ENCODE data around the gene TECPR2. TPM values are rescaled to one million over a fixed set of nuclear protein-coding genes. Genes with fewer than 3 reads are reported as not detected.

Gene TECPR2
- total RNA-seq, 1 experiment from 2014 or later, result 21.3 TPM

DNA sequence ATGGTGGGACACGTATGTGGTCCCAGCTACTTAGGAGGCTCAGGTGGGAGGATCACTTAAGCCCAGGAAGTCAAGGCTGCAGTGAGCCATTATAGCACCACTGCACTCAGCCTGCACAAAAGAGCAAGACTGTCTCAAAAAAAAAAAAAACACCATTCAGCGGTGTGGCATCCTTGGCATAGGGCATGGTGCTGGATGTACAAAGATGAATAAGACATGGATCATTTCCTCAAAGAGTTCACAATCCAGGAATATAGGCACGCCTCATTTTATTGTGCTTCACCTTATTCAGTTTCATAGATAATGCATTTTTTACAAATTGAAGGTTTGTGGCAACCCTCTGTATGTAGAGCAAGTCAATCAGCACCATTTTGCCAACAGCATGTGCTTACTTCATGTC, 6.5 kb upstream of the TECPR2 start:
- TF ChIP-seq, protein P1, sequence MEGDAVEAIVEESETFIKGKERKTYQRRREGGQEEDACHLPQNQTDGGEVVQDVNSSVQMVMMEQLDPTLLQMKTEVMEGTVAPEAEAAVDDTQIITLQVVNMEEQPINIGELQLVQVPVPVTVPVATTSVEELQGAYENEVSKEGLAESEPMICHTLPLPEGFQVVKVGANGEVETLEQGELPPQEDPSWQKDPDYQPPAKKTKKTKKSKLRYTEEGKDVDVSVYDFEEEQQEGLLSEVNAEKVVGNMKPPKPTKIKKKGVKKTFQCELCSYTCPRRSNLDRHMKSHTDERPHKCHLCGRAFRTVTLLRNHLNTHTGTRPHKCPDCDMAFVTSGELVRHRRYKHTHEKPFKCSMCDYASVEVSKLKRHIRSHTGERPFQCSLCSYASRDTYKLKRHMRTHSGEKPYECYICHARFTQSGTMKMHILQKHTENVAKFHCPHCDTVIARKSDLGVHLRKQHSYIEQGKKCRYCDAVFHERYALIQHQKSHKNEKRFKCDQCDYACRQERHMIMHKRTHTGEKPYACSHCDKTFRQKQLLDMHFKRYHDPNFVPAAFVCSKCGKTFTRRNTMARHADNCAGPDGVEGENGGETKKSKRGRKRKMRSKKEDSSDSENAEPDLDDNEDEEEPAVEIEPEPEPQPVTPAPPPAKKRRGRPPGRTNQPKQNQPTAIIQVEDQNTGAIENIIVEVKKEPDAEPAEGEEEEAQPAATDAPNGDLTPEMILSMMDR (IDR thresholded peaks at IDR 0.05), result no peak
- TF ChIP-seq FOXK1 (CRISPR knock-in tag; IDR thresholded peaks at IDR 0.05) (no peak), TEAD1 (CRISPR knock-in tag; IDR thresholded peaks at IDR 0.05) (no peak), RELA (CRISPR knock-in tag; IDR thresholded peaks at IDR 0.05; ENCODE audit: borderline replicate concordance) (no peak), IRF2 (CRISPR knock-in tag; IDR thresholded peaks at IDR 0.05; ENCODE audit: borderline replicate concordance, low read depth) (no peak), ZNF138 (CRISPR knock-in tag; conservative IDR thresholded peaks at IDR 0.05) (no peak), SP1 (CRISPR knock-in tag; conservative IDR thresholded peaks at IDR 0.05) (no peak), KAT7 (CRISPR knock-in tag; IDR thresholded peaks at IDR 0.05; ENCODE audit: borderline replicate concordance) (no peak)
- TF ChIP-seq, protein P2, sequence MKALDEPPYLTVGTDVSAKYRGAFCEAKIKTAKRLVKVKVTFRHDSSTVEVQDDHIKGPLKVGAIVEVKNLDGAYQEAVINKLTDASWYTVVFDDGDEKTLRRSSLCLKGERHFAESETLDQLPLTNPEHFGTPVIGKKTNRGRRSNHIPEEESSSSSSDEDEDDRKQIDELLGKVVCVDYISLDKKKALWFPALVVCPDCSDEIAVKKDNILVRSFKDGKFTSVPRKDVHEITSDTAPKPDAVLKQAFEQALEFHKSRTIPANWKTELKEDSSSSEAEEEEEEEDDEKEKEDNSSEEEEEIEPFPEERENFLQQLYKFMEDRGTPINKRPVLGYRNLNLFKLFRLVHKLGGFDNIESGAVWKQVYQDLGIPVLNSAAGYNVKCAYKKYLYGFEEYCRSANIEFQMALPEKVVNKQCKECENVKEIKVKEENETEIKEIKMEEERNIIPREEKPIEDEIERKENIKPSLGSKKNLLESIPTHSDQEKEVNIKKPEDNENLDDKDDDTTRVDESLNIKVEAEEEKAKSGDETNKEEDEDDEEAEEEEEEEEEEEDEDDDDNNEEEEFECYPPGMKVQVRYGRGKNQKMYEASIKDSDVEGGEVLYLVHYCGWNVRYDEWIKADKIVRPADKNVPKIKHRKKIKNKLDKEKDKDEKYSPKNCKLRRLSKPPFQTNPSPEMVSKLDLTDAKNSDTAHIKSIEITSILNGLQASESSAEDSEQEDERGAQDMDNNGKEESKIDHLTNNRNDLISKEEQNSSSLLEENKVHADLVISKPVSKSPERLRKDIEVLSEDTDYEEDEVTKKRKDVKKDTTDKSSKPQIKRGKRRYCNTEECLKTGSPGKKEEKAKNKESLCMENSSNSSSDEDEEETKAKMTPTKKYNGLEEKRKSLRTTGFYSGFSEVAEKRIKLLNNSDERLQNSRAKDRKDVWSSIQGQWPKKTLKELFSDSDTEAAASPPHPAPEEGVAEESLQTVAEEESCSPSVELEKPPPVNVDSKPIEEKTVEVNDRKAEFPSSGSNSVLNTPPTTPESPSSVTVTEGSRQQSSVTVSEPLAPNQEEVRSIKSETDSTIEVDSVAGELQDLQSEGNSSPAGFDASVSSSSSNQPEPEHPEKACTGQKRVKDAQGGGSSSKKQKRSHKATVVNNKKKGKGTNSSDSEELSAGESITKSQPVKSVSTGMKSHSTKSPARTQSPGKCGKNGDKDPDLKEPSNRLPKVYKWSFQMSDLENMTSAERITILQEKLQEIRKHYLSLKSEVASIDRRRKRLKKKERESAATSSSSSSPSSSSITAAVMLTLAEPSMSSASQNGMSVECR (CRISPR knock-in tag; IDR thresholded peaks at IDR 0.05; ENCODE audit: borderline replicate concordance), result no peak
- TF ChIP-seq, protein P3, sequence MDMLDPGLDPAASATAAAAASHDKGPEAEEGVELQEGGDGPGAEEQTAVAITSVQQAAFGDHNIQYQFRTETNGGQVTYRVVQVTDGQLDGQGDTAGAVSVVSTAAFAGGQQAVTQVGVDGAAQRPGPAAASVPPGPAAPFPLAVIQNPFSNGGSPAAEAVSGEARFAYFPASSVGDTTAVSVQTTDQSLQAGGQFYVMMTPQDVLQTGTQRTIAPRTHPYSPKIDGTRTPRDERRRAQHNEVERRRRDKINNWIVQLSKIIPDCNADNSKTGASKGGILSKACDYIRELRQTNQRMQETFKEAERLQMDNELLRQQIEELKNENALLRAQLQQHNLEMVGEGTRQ (CRISPR knock-in tag; IDR thresholded peaks at IDR 0.05), result no peak
- TF ChIP-seq, protein P4, sequence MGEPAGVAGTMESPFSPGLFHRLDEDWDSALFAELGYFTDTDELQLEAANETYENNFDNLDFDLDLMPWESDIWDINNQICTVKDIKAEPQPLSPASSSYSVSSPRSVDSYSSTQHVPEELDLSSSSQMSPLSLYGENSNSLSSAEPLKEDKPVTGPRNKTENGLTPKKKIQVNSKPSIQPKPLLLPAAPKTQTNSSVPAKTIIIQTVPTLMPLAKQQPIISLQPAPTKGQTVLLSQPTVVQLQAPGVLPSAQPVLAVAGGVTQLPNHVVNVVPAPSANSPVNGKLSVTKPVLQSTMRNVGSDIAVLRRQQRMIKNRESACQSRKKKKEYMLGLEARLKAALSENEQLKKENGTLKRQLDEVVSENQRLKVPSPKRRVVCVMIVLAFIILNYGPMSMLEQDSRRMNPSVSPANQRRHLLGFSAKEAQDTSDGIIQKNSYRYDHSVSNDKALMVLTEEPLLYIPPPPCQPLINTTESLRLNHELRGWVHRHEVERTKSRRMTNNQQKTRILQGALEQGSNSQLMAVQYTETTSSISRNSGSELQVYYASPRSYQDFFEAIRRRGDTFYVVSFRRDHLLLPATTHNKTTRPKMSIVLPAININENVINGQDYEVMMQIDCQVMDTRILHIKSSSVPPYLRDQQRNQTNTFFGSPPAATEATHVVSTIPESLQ (CRISPR knock-in tag; IDR thresholded peaks at IDR 0.05), result no peak
- TF ChIP-seq, protein P5, sequence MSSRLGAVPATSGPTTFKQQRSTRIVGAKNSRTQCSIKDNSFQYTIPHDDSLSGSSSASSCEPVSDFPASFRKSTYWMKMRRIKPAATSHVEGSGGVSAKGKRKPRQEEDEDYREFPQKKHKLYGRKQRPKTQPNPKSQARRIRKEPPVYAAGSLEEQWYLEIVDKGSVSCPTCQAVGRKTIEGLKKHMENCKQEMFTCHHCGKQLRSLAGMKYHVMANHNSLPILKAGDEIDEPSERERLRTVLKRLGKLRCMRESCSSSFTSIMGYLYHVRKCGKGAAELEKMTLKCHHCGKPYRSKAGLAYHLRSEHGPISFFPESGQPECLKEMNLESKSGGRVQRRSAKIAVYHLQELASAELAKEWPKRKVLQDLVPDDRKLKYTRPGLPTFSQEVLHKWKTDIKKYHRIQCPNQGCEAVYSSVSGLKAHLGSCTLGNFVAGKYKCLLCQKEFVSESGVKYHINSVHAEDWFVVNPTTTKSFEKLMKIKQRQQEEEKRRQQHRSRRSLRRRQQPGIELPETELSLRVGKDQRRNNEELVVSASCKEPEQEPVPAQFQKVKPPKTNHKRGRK (CRISPR knock-in tag; IDR thresholded peaks at IDR 0.05; ENCODE audit: borderline replicate concordance), result no peak
- H3K4me3 Mint-ChIP-seq, result no peak overlapping the region
- H3K36me3 Mint-ChIP-seq, result peaks cover 19% of the 10 kb centered on the region
- DNase-seq (ENCODE audit: low spot score) (no peak), ATAC-seq (no peak)
- ChIA-PET CTCF (no interaction called here), POLR2A (no interaction called here)
- no peak overlapping the region for H3K27ac Mint-ChIP-seq
- H3K9me3 Mint-ChIP-seq, result no peaks in the 10 kb centered on the region
- no peaks in the 10 kb centered on the region for H3K27me3 Mint-ChIP-seq (ENCODE audit: low read depth)
- 0 out of 2 replicates have a peak, but pooled peaks cover 4% of the 10 kb centered on the region for H3K4me1 Mint-ChIP-seq

DNA sequence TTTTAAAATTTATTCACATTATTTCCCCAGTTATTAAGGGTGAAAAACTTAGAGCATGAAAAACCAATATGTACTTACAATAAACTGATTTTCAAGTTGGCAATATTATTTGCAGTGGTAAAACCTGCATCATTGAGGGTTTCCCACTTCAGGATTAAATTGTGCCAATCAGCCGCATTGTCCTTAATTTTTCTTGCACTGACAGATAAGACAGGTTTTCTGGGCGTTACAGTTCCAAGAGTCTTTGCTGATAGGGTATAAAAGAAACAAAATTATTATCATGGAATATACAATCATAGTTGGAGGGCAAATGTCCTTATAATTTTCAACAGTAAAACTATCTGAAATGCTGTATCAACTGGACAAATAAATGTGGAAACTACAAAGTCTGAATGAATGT, 3.4 kb upstream of the TECPR2 start:
- Mint-ChIP-seq H3K4me3 (no peak overlapping the region), H3K27me3 (ENCODE audit: low read depth) (no peaks in the 10 kb centered on the region), H3K4me1 (peaks cover 8% of the 10 kb centered on the region), H3K9me3 (no peaks in the 10 kb centered on the region), H3K27ac (no peak overlapping the region), H3K36me3 (peaks cover 13% of the 10 kb centered on the region)
- CTCF ChIA-PET, result no interaction called here
- ATAC-seq (no peak), DNase-seq (ENCODE audit: low spot score) (no peak)
- TF ChIP-seq, protein P6, sequence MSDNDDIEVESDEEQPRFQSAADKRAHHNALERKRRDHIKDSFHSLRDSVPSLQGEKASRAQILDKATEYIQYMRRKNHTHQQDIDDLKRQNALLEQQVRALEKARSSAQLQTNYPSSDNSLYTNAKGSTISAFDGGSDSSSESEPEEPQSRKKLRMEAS (CRISPR knock-in tag; IDR thresholded peaks at IDR 0.05), result no peak
- TF ChIP-seq CREM (CRISPR knock-in tag; IDR thresholded peaks at IDR 0.05) (no peak), TCF7 (CRISPR knock-in tag; IDR thresholded peaks at IDR 0.05; ENCODE audit: low read depth) (no peak), SMAD3 (CRISPR knock-in tag; IDR thresholded peaks at IDR 0.05; ENCODE audit: borderline replicate concordance) (no peak)
- TF ChIP-seq, protein P7, sequence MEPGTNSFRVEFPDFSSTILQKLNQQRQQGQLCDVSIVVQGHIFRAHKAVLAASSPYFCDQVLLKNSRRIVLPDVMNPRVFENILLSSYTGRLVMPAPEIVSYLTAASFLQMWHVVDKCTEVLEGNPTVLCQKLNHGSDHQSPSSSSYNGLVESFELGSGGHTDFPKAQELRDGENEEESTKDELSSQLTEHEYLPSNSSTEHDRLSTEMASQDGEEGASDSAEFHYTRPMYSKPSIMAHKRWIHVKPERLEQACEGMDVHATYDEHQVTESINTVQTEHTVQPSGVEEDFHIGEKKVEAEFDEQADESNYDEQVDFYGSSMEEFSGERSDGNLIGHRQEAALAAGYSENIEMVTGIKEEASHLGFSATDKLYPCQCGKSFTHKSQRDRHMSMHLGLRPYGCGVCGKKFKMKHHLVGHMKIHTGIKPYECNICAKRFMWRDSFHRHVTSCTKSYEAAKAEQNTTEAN (CRISPR knock-in tag; IDR thresholded peaks at IDR 0.05), result no peak
- POLR2A ChIA-PET, result no interaction called here
